NCI-H2081 treated with DMSO at 0.1 percent for 48 hours (cell line): Measurements from ENCODE around the gene FAM171A1.

Source experiments
- DNase-seq: peaks from one replicate; lab custom pipeline; 2025; lab: John Stamatoyannopoulos, UW

FAM171A1 gene

GRCh38 chr10:15242261-15242840 lies 128.7 kb downstream of the FAM171A1 start:
- DNase-seq = no peak

GRCh38 chr10:15241306-15241705 lies 129.8 kb downstream of the FAM171A1 start:
- DNase-seq = no peak

GRCh38 chr10:15238555-15239335 lies 132.3 kb downstream of the FAM171A1 start:
- DNase-seq = no peak

- no peak for DNase-seq
Measured at GRCh38 chr10:15237351-15237750, 133.7 kb downstream of the FAM171A1 start.

- DNase-seq = no peak
Measured at GRCh38 chr10:15236340-15236739, 134.7 kb downstream of the FAM171A1 start.

- no peak for DNase-seq
Measured at GRCh38 chr10:15232279-15232678, 138.8 kb downstream of the FAM171A1 start.

- no peak for DNase-seq
Measured at GRCh38 chr10:15231426-15231825, 139.7 kb downstream of the FAM171A1 start.

- no peak for DNase-seq
Measured at GRCh38 chr10:15230257-15230656, 140.8 kb downstream of the FAM171A1 start.

- DNase-seq = no peak
Measured at GRCh38 chr10:15229268-15229667, 141.8 kb downstream of the FAM171A1 start.

GRCh38 chr10:15228426-15228825 lies 142.7 kb downstream of the FAM171A1 start:
- DNase-seq = no peak

GRCh38 chr10:15227611-15228372 lies 143.3 kb downstream of the FAM171A1 start:
- no peak for DNase-seq

- DNase-seq = no peak
Measured at GRCh38 chr10:15225511-15225910, 145.6 kb downstream of the FAM171A1 start.

- no peak for DNase-seq
Measured at GRCh38 chr10:15224948-15225347, 146.1 kb downstream of the FAM171A1 start.

GRCh38 chr10:15223174-15223573 lies 147.9 kb downstream of the FAM171A1 start:
- DNase-seq = no peak

GRCh38 chr10:15222511-15222910 lies 148.6 kb downstream of the FAM171A1 start:
- DNase-seq = no peak

- DNase-seq = no peak
Measured at GRCh38 chr10:15220445-15220844, 150.6 kb downstream of the FAM171A1 start.

GRCh38 chr10:15216700-15217099 lies 154.4 kb downstream of the FAM171A1 start:
- DNase-seq = no peak

GRCh38 chr10:15214237-15214636 lies 156.9 kb downstream of the FAM171A1 start:
- DNase-seq = no peak

GRCh38 chr10:15213461-15213861 lies 157.6 kb downstream of the FAM171A1 start:
- no peak for DNase-seq

GRCh38 chr10:15211464-15211979 lies 159.6 kb downstream of the FAM171A1 start:
- DNase-seq = no peak

GRCh38 chr10:15210521-15210920 lies 160.6 kb downstream of the FAM171A1 start:
- no peak for DNase-seq

- no peak for DNase-seq
Measured at GRCh38 chr10:15209827-15210509, 161.1 kb downstream of the FAM171A1 start.
